Uterus (tissue), 2 donors: ENCODE data around the gene MYCL.
"Not testable (repeated sequence)": the region's sequence is repeated elsewhere in the genome, so short reads cannot be mapped to it uniquely, and the experiment has no call there.

Experiments
- CTCF ChIP-seq, 4 experiments: fragments of 200-600 bp in 2 of 4; fragments of 450-650 bp in 2 of 4; sonication (generic) in 2 of 4; IDR thresholded peaks; one replicate each; pipeline ENCODE4 v1.5.1; 2016 to 2019; ENCODE audit warnings: antibody characterized with exemption in 4 of 4, mild to moderate bottlenecking in 2 of 4, moderate library complexity in 1 of 4
- POLR2A ChIP-seq, 2 donors: fragments of 450-650 bp; IDR thresholded peaks; one replicate each; pipeline ENCODE4 v1.6.1; 2016; ENCODE audit warnings: antibody characterized with exemption in 2 of 2, mild to moderate bottlenecking in 1 of 2, moderate library complexity in 1 of 2

GRCh38 chr1:39871043-39871442, 30.7 kb downstream of the MYCL start:
- not testable (repeated sequence) for TF ChIP-seq CTCF, POLR2A (IDR thresholded peaks at IDR 0.05)
